GM19463 (cell line): Measurements from ENCODE around the gene JUND.

Experiments used
- ATAC-seq: cut with Tn5 transposase; IDR thresholded peaks from one replicate; pipeline ENCODE4 v1.9.1; 2021; ENCODE audit warnings: mild to moderate bottlenecking, moderate library complexity; ENCODE audit not compliant: unreplicated experiment

Gene JUND

GRCh38 chr19:18308948-18309325 lies 27.5 kb upstream of the JUND start:
- no peak for ATAC-seq

- ATAC-seq = no peak
Observed at GRCh38 chr19:18308051-18308947, 26.9 kb upstream of the JUND start.

GRCh38 chr19:18307271-18307681 lies 25.9 kb upstream of the JUND start:
- ATAC-seq = no peak

GRCh38 chr19:18306888-18307260 lies 25.5 kb upstream of the JUND start:
- no peak for ATAC-seq

GRCh38 chr19:18306209-18306887 lies 24.9 kb upstream of the JUND start:
- ATAC-seq = no peak

GRCh38 chr19:18304458-18305310 lies 23.3 kb upstream of the JUND start:
- peak; percentile 47 for ATAC-seq

GRCh38 chr19:18304208-18304457 lies 22.7 kb upstream of the JUND start:
- ATAC-seq = no peak

GRCh38 chr19:18301718-18302111 lies 20.3 kb upstream of the JUND start:
- no peak for ATAC-seq

GRCh38 chr19:18300930-18301717 lies 19.7 kb upstream of the JUND start:
- ATAC-seq = no peak

GRCh38 chr19:18299654-18300053 lies 18.2 kb upstream of the JUND start:
- no peak for ATAC-seq

GRCh38 chr19:18298601-18299000 lies 17.2 kb upstream of the JUND start:
- no peak for ATAC-seq

- ATAC-seq = no peak
Observed at GRCh38 chr19:18297308-18297707, 15.9 kb upstream of the JUND start.

- no peak for ATAC-seq
Observed at GRCh38 chr19:18295034-18295451, 13.6 kb upstream of the JUND start.

GRCh38 chr19:18294467-18294864 lies 13.0 kb upstream of the JUND start:
- ATAC-seq = no peak

- no peak for ATAC-seq
Observed at GRCh38 chr19:18293642-18294466, 12.4 kb upstream of the JUND start.

- ATAC-seq = no peak
Observed at GRCh38 chr19:18292810-18293641, 11.6 kb upstream of the JUND start.

GRCh38 chr19:18292462-18292809 lies 11.0 kb upstream of the JUND start:
- ATAC-seq = no peak

- peak; percentile 54 for ATAC-seq
Observed at GRCh38 chr19:18291590-18292461, 10.4 kb upstream of the JUND start.
